ENCODE measurements around the gene DNER.

DNA sequence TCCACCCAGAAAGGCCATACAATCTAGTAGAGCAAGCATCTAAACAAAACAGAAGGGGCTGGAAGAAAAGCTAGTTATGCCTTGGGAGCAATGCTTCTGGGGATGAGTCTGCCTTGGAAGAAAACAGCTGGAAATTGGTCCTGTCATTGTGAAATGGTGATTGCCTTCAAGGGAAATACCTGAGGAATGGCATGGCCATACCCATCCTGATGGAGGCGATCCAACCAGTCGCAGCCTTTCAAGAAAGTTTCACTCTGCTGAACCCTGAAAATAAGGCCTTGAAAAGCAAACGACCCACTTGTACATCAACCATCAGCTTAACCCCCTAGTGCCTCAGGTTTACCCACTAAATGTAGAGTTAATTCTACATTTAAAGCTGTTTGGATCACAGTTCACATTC is 370.7 kb downstream of the DNER start:
- TF ChIP-seq, protein P1, sequence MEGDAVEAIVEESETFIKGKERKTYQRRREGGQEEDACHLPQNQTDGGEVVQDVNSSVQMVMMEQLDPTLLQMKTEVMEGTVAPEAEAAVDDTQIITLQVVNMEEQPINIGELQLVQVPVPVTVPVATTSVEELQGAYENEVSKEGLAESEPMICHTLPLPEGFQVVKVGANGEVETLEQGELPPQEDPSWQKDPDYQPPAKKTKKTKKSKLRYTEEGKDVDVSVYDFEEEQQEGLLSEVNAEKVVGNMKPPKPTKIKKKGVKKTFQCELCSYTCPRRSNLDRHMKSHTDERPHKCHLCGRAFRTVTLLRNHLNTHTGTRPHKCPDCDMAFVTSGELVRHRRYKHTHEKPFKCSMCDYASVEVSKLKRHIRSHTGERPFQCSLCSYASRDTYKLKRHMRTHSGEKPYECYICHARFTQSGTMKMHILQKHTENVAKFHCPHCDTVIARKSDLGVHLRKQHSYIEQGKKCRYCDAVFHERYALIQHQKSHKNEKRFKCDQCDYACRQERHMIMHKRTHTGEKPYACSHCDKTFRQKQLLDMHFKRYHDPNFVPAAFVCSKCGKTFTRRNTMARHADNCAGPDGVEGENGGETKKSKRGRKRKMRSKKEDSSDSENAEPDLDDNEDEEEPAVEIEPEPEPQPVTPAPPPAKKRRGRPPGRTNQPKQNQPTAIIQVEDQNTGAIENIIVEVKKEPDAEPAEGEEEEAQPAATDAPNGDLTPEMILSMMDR (IDR thresholded peaks at IDR 0.05) = no peak
- no peak for TF ChIP-seq POLR2A (IDR thresholded peaks at IDR 0.05)
